Neural cell (in vitro differentiated cells): ENCODE results near the gene PYGO2. TPM values are rescaled to one million over a fixed set of nuclear protein-coding genes. Genes with fewer than 3 reads are reported as not detected.

Experiments
- H2AFZ ChIP-seq: fragments of 200-600, 300-800 bp; sonication (generic), shearing (Covaris generic); 2 replicates; pipeline ENCODE4 v1.6.0; 2014; ENCODE audit warnings: low read depth, mild to moderate bottlenecking, antibody characterized with exemption, low read length, moderate library complexity
- H3F3A ChIP-seq: fragments of 200-600 bp; shearing (Covaris generic); 2 replicates; pipeline ENCODE4 v1.6.1; 2016; ENCODE audit warnings: mild to moderate bottlenecking, moderate library complexity, mixed read lengths, antibody characterized with exemption, low read length; ENCODE audit not compliant: insufficient read depth, poor library complexity, severe bottlenecking
- H3K27ac ChIP-seq: fragments of 200-600, 300-800 bp; sonication (generic), shearing (Covaris generic); 2 replicates; pipeline ENCODE4 v1.5.1; 2014; ENCODE audit warnings: mild to moderate bottlenecking, low read length, moderate library complexity
- H3K27me3 ChIP-seq: fragments of 300-800, 200-600 bp; sonication (generic), shearing (Covaris generic); 2 replicates; pipeline ENCODE4 v1.6.0; 2014; ENCODE audit warnings: mild to moderate bottlenecking, low read depth, low read length, moderate library complexity; ENCODE audit not compliant: insufficient read depth
- H3K36me3 ChIP-seq: fragments of 300-800, 200-600 bp; sonication (generic), shearing (Covaris generic); 2 replicates; pipeline ENCODE4 v1.5.1; 2014; ENCODE audit warnings: mild to moderate bottlenecking, antibody characterized with exemption, low read length, moderate library complexity; ENCODE audit not compliant: insufficient read depth
- H3K4me2 ChIP-seq: fragments of 300-800, 200-600 bp; sonication (generic), shearing (Covaris generic); 2 replicates; pipeline ENCODE4 v1.6.0; 2014; ENCODE audit warnings: mild to moderate bottlenecking, low read length
- H3K4me3 ChIP-seq: fragments of 300-800, 200-600 bp; sonication (generic), shearing (Covaris generic); 2 replicates; pipeline ENCODE4 v1.5.1; 2014; ENCODE audit warnings: mild to moderate bottlenecking, low read length, moderate library complexity
- H3K79me2 ChIP-seq: fragments of 200-600 bp; shearing (Covaris generic); replicated peaks from 2 replicates; pipeline ENCODE4 v1.6.0; 2014; ENCODE audit warnings: mild to moderate bottlenecking, low read length, moderate library complexity; ENCODE audit not compliant: insufficient read depth
- H3K9ac ChIP-seq: fragments of 300-800, 200-600 bp; sonication (generic), shearing (Covaris generic); 2 replicates; pipeline ENCODE4 v1.6.1; 2016; ENCODE audit warnings: mild to moderate bottlenecking, low read length, mixed read lengths
- H3K9me2 ChIP-seq: fragments of 200-600 bp; shearing (Covaris generic); 2 replicates; pipeline ENCODE4 v1.6.1; 2016; ENCODE audit warnings: mild to moderate bottlenecking, low read length, mixed read lengths; ENCODE audit not compliant: insufficient read depth
- H3K9me3 ChIP-seq: fragments of 200-600, 300-800 bp; sonication (generic), shearing (Covaris generic); 2 replicates; pipeline ENCODE4 v1.6.1; 2016; ENCODE audit warnings: mild to moderate bottlenecking, mixed run types, low read length, moderate library complexity, mixed read lengths
- H4K20me1 ChIP-seq: fragments of 200-600 bp; shearing (Covaris generic); 2 replicates; pipeline ENCODE4 v1.6.1; 2016; ENCODE audit warnings: mild to moderate bottlenecking, mixed run types; ENCODE audit not compliant: insufficient read depth
- CTCF ChIP-seq: fragments of 450-650 bp; IDR thresholded peaks from 2 replicates; pipeline ENCODE4 v1.5.1; 2014; ENCODE audit warnings: antibody characterized with exemption, mild to moderate bottlenecking, moderate library complexity; ENCODE audit not compliant: poor library complexity, severe bottlenecking
- EP300 ChIP-seq: fragments of 450-650 bp; conservative IDR thresholded peaks from 2 replicates; pipeline ENCODE4 v1.6.1; 2014; ENCODE audit warnings: antibody characterized with exemption, mild to moderate bottlenecking, moderate library complexity; ENCODE audit not compliant: poor library complexity, severe bottlenecking
- EZH2 ChIP-seq: fragments of 200-600, 300-800 bp; shearing (Covaris generic), sonication (generic); IDR thresholded peaks from 2 replicates; pipeline ENCODE4 v1.6.1; 2014; ENCODE audit warnings: antibody characterized with exemption, low read length, borderline replicate concordance, mild to moderate bottlenecking; ENCODE audit not compliant: insufficient read depth, poor library complexity, severe bottlenecking
- MXI1 ChIP-seq: fragments of 450-650 bp; conservative IDR thresholded peaks from 2 replicates; pipeline ENCODE4 v1.6.1; 2014; ENCODE audit warnings: antibody characterized with exemption, mild to moderate bottlenecking; ENCODE audit not compliant: poor library complexity, severe bottlenecking
- POLR2AphosphoS5 ChIP-seq: IDR thresholded peaks from 2 replicates; pipeline ENCODE4 v1.6.1; 2012
- RAD21 ChIP-seq: fragments of 450-650 bp; conservative IDR thresholded peaks from 2 replicates; pipeline ENCODE4 v1.6.1; 2014; ENCODE audit warnings: antibody characterized with exemption, mild to moderate bottlenecking, moderate library complexity
- REST ChIP-seq: IDR thresholded peaks from 2 replicates; pipeline ENCODE4 v1.6.1; 2012; ENCODE audit warnings: borderline replicate concordance
- SMC3 ChIP-seq: fragments of 450-650 bp; conservative IDR thresholded peaks from 2 replicates; pipeline ENCODE4 v1.6.1; 2014; ENCODE audit warnings: antibody characterized with exemption, mild to moderate bottlenecking, moderate library complexity; ENCODE audit not compliant: poor library complexity
- TAF1 ChIP-seq: IDR thresholded peaks from 2 replicates; pipeline ENCODE4 v1.6.1; 2012; ENCODE audit warnings: low read depth
- polyA plus RNA-seq: library from polyadenylated mRNA; depleted of rRNA; stranded (reverse); fragments of >200 nt; gene quantifications from 2 replicates; pipeline ENCODE4 v1.2.3, GENCODE V29; 2014

The PYGO2 gene
- polyA plus RNA-seq, 1 donor from 2014 or later: 13.4 TPM

GRCh38 chr1:155005076-155006011 lies 43.8 kb upstream of the PYGO2 start:
- no peak for TF ChIP-seq SMC3
- no peak for TF ChIP-seq MXI1
- TF ChIP-seq TAF1: no peak
- no peak for TF ChIP-seq POLR2AphosphoS5
- no peak for TF ChIP-seq REST
- TF ChIP-seq EZH2: no peak
- TF ChIP-seq EP300: no peak
- no peak for TF ChIP-seq RAD21
- Histone ChIP-seq H2AFZ (no peak overlapping the region), H3K27me3 (peaks cover 9% of the 10 kb centered on the region), H3K4me3 (no peak overlapping the region), H3K9me3 (no peaks in the 10 kb centered on the region), H3K27ac (no peak overlapping the region), H3K4me2 (no peak overlapping the region), H3K79me2 (no peaks in the 10 kb centered on the region), H3F3A (no peaks in the 10 kb centered on the region), H4K20me1 (no peaks in the 10 kb centered on the region), H3K9ac (no peak overlapping the region), H3K9me2 (no peaks in the 10 kb centered on the region), H3K36me3 (no peaks in the 10 kb centered on the region)

GRCh38 chr1:155004352-155005075 lies 42.9 kb upstream of the PYGO2 start:
- Histone ChIP-seq H3K9me2 (no peaks in the 10 kb centered on the region), H3K9ac (no peak overlapping the region), H3K27me3 (peaks cover 9% of the 10 kb centered on the region), H3K4me2 (no peak overlapping the region), H3K27ac (no peak overlapping the region), H3K36me3 (no peaks in the 10 kb centered on the region), H4K20me1 (no peaks in the 10 kb centered on the region), H3K79me2 (no peaks in the 10 kb centered on the region), H2AFZ (no peak overlapping the region), H3F3A (no peaks in the 10 kb centered on the region), H3K4me3 (peak overlapping the region; percentile 58), H3K9me3 (no peaks in the 10 kb centered on the region)
- no peak for TF ChIP-seq CTCF
